ENCODE measurements around the gene RAB7A. TPM values are rescaled to one million over a fixed set of nuclear protein-coding genes. Genes with fewer than 3 reads are reported as not detected.
A peak's percentile ranks its signal among the peaks of the same experiment; 100 is the strongest.
"Not testable (repeated sequence)": the region's sequence is repeated elsewhere in the genome, so short reads cannot be mapped to it uniquely, and the experiment has no call there.

RAB7A gene
- total RNA-seq, 1 donor from 2014 or later, result 100.0 TPM

DNA sequence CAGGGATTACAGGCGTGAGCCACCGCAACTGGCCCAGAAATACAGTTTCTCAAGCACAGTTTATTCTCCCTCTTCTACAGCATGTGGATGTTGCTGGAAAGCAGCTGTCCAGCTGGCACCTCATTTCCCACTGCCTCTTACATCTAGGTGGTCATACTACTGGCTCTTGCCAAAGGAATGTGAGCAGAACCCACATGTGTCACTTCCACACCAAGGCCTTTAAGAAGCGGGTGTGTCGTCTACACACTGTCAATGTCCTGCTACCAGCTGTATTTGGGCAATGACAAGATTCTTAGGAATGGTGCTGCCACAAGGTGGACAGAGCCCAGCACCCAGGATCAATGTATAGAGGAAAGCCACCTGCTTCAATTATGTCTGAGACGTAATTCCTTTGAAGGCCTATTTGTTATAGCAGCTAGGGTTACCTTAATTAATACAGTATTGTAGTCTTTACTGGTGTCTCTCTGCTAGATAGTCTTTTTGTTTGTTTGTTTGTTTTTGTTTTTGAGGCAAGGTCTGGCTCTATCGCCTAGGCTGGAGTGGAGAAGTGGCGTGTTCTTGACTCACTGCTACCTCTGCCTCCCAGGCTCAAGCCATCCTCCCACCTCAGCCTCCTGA is 15.1 kb upstream of the RAB7A start:
- no peak for DNase-seq (ENCODE audit: low read depth)

DNA sequence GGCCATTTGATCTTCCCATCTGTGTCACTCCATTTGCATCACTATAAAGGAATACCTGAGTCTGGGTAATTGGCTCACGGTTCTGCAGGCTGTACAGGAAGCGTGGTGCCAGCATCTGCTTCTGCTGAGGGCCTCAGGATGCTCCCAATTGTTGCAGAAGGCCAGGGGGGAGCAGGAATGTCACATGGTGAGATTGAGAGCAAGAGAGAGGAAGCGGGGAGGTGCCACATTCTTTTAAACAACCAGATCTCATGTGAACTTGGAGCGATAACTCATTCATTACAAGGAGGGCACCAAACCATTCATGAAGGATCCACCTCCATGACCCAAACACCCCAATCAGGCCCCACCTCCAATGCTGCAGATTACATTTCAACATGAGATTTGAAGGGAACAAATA is 13.1 kb upstream of the RAB7A start:
- DNase-seq (ENCODE audit: low read depth), result no peak

DNA sequence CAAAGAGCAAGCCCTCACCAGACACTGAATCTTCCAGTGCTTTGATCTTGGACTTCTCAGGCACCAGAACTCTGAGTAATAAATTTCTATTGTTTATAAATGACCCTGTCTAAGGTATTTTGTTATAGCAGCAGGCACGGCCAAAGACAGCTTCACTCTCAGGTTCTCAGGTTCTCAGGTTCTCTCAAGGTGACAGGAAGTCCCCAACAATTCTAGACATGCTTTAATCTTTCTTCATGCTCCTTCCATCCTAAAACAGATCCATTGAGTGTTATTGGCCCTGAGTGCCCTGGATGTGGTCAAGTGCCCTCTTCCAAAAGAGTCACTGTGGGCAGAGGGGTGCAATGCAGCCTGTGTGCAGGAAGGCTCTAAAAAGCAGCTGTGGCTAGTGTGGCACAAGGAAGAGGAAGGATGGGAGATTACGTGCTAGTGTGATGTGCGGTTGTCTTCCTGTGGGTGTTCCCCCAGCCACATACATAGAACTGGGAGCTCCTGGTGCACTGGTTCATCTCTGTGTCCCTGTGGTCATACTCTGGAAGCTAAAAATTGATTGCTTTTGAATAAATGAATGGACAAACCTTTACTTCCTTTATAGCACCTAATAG is 11.0 kb upstream of the RAB7A start:
- no peak for DNase-seq (ENCODE audit: low read depth)

DNA sequence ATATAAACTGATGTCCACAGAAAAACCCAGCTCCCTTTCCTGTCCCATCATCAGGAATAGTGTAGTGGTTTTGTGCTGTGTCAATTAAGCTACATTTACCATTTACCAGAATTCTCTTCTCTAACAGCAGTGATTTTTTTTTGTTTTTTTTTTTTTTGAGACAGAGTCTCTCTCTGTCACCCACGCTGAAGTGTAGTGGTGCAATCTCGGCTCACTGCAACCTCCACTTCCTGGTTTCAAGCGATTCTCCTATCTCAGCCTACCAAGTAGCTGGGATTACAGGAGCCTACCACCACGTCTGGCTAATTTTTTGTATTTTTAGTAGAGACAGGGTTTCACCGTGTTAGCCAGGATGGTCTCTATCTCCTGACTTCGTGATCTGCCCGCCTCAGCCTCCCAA is 7.1 kb upstream of the RAB7A start:
- DNase-seq (ENCODE audit: low read depth), result not testable (repeated sequence)

DNA sequence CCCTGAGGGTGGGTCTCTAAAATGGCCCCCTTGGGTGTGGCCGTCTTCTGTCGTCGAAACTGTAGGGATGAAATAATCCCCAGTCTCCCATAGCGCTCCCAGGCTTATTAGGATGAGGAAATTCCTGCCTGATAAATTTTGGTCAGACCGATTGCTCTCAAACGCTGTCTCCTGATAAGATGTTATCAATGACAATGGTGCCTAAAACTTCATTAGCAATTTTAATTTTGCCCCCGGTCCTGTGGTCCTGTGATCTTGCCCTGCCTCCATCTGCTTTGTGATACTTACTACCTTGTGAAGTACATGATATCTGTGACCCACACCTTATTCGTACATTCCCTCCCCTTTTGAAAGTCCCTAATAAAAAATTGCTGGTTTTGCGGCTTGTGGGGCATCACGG is 5.1 kb upstream of the RAB7A start:
- no peak for DNase-seq (ENCODE audit: low read depth)

DNA sequence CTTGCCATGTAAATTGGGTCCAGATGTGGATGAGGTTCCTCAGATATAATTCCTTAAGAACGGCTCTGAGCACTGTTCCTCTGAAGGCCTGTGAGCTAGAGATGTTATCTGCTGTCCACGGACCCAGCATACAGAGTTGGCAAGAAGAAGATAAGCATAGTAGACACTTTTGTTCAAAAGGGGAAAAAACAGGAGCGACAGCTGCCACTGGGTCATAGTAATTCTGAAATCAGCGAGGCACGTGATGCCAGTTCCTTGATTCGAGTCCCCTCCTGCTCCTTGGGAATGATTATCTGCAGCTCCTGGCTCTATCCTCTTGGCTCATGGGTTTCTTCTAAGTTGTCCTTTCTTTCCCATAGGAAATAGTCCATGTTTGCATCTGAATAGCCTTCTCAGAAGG is 2.5 kb upstream of the RAB7A start:
- no peak for DNase-seq (ENCODE audit: low read depth)

DNA sequence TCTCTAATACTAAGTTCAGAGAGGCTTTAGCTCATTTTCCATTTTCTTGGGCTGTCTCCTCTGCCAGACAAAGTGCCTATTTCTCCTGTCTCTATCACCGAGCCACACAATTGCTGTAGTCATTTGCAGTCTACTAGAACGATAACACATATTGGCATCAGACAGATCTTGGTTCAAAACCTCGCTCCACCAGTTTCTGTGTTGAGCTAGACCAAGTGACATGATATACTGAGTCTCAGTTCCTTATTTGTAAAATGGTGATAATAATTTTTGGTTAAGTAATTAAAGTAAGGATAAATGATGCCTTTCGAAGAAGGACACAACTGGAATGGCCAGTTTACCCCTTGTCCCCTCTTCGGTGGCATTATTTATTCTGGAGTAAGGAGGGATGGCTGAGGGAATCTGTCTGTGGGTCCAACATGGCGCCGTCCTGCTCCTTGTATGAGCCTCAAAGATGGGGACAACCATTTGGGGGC is 398 bp upstream of the RAB7A start:
- no peak for DNase-seq (ENCODE audit: low read depth)

DNA sequence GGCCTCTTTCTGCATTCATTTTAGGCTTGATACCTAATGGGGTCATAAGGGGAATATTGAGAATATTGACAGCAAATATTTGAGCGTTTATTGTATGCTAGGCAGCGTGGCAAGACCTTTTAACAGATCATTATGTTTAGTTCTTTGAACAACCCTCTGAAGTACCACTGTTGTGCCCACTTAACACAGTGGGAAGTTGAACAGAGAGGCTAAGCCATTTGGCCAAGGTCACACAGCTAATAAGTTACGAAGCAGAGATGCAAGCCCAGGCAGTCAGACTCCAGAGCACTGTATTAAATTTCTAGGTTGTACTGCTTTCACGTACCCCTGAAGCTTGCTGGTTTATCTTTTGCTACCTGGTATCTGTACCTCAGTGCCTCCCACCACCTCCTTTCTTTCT is 1.1 kb downstream of the RAB7A start:
- no peak for DNase-seq (ENCODE audit: low read depth)

DNA sequence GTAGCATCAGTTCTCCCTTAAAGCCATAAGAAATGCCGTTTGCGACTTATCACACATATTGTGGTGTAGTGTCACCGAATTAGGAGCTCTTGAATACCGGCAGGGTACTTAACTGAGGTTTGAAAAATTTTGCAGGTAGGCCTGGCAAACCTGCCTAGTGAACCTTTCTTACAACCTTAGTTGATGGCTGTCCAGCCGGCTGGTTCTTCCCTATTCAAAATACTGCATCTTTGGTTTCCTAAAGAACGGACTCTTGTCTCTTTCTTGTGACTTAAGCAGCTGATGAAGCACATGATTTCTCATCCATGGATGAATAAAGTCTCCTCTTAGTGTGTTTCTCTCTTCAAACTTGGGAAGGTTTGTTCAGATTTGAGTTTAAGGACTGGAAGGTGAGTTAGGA is 1.5 kb downstream of the RAB7A start:
- DNase-seq (ENCODE audit: low read depth), result peak; percentile 15

DNA sequence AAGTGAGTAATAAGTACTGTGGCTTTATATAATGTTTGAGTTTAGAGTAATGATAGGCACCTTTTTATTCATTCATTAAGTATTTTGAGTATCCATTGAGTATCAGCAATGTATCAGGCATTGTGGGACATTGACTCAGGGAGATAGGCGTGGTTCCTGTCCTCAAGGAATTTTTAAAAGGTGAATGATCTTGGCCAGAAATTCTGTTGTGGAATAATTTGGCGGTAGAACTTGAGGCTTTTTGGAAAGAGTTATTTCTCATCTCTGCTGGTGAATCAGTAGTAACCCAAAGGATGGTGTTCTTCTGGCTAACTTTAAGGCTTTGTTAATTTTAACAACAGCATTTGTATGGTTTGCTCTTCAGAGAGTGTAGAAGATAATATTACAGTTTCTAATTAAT is 2.0 kb downstream of the RAB7A start:
- DNase-seq (ENCODE audit: low read depth), result peak; percentile 23

DNA sequence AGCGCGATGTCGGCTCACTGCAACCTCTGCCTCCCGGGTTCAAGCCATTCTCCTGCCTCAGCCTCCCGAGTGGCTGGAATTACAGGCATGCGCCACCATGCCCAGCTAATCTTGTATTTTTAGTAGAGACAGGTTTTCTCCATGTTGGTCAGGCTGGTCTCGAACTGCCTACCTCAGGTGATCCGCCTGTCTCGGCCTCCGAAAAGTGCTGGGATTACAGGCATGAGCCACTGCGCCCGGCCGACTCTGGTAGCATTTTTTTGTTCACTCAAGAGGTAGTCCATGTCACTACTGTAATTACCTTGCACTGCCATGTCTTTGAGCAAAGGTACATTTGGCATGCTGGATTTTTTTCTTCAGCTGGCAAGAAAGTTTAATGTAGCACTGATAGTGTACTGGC is 2.5 kb downstream of the RAB7A start:
- not testable (repeated sequence) for DNase-seq (ENCODE audit: low read depth)

DNA sequence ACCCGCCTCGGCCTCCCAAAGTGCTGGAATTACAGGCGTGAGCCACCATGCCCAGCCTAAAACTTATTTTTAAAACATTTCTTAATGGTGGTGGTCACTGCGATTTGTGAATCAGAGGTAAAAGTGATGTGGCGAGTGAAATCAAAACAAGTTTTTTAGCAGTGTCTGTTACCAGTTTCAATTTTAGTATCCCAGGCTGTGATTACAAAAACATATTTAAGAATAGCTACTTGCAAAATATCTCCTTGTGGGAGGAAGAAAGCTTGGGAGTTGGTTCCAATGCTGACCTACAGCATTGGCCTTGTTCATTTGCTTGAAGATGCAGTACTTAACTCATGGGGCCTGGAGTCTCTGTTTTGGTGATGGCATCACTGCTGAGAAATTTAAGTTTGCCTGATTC is 4.5 kb downstream of the RAB7A start:
- DNase-seq (ENCODE audit: low read depth), result no peak

DNA sequence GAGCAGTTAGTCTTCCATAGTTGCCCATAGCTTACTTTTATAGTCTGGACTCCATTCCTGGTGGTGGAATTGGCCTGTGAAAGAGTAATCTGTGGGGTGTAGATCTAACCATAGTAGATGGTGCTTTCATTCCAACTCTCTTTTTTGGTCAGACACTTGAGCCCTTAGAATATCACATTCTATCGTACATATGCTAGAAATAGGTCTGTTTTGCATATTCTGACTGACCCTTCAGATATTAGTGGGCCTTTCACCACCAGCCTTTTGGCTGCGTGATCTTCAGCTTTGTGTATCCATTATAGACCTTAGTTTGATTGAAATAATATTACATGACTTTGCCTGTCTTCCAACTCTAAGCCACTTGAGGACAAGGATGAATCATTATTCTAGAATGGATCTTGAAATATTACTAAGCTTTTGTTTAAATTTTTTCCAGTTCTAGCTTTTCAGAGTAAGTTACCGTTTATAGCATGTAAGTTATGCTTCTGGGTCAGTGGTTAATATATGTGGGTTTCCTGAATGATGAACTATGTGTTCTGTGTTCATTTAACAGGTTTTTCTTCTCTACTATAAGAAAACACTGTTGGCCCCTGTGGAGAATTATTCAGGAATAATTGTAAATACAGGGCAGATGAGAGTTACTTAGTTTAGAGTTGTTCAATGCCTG is 8.7 kb downstream of the RAB7A start:
- no peak for DNase-seq (ENCODE audit: low read depth)

DNA sequence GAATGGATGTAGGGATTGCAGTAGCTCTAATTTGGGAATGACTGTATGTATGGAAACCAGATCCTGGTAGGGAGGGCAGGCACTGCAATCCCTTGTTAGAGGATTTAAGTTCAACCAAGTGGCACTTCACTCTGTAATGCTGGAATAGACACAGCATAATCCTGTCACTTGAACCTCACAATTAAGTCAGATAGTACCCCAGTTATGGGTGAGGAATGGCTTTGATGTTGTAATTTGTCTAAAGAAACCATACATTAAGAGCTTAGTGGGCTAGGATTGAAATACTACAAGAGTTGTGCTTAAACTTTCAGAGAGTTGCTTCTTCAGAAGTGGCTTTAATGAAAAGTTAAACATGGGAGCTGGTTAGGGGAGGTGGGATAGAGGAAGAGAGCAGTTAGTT is 9.3 kb downstream of the RAB7A start:
- no peak for DNase-seq (ENCODE audit: low read depth)

DNA sequence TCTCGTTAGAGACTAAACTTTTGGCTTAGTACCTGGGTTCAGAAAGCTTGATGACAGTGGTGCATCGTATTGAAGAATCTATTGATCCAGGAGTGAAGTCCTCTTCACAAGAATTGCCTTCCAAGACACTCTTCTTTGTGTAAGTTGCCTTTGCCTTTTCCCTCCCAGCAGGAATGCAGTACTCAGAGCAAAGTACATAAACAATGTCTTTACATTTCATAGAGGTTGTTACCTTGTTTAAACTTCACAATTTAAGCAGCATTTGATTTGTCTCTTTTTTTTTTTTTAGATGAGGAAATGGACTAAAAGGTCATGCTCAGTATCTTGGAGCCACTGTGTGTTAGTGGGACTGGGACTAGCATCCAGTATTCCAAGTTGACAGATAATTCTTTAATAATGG is 9.9 kb downstream of the RAB7A start:
- DNase-seq (ENCODE audit: low read depth), result no peak

DNA sequence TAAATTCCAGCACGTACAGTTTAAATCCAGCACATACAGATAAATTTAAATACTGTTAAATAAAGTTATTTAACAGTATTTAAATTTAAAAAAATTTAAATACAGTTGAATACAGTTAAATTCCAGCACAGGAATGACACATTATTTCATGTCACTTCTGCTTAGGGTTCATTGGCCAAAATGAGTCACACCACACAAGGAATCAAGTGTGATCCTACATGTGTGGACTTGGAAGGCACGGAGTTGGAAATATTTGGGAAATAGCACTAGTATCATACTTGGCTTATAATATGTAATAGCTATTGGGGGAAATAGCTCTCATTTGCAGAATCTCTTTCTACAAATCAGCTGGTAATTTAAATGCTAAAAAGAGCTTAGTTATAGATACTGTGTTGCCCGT is 10.6 kb downstream of the RAB7A start:
- no peak for DNase-seq (ENCODE audit: low read depth)

DNA sequence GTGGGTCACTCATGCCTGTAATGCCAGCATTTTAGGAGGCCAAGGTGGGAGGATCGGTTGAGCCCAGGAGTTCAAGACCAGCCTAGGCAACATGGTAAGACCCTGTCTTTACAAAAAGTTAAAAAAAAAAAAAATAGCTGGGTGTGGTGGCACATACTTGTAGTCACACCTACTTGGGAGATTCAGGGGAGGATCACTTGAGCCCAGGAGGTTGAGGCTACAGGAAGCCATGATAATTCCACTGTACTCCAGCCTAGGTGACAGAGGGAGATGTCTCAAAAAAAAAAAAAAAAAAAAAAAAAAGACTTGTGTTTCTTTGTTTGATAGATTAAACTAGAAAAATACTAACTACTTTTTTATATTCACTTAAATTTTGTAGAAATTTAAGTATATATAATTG is 14.6 kb downstream of the RAB7A start:
- DNase-seq (ENCODE audit: low read depth), result no peak

DNA sequence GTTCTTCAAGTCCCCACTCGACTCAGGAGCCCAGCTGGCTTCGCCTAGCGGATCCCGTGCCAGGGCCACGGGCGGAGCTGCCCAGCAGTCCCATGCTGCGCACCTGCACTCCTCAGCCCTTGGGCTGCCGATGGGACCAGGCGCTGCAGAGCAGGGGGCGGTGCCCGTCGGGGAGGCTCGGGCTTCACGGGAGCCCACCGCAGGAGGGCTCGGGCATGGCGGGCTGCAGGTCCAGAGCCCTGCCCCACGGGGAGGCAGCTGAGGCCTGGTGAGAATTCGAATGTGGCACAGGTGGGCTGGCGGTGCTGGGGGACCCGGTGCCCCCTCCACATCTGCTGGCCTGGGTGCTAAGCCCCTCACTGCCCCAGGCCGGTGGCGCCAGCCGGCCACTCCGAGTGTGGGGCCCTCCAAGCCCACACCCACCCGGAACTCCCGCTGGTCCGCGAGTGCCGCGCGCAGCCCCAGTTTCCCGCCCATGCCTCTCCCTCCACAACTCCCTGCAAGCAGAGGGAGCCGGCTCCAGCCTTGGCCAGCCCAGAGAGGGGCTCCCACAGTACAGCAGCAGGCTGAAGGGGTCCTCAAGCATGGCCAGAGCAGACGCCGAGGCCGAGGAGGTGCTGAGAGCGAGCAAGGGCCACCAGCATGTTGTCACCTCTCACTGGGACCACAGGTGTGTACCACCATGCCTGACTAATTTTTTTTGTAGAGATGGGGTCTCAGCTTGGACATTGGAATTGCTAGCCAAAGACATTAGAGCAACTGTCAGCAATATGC is 17.0 kb downstream of the RAB7A start:
- DNase-seq (ENCODE audit: low read depth), result no peak

DNA sequence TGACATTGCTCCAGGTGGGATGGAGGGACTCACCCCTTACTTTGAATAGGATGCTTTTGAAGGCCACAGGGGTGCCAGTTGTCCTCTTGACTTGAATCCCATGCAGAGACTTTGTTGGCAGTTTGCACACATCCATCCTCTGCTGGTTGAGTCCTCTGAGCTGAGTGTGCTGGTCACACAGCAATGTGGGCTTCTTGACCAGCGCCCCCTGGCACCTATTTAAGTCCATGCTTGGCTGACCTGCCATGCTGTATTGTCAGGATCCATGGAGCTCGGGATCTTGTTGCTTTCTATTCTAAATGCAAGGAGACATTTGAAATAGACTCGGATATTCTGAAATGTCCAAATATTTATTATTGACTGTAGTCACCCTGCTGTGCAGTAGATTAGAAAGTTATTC is 19.8 kb downstream of the RAB7A start:
- no peak for DNase-seq (ENCODE audit: low read depth)

DNA sequence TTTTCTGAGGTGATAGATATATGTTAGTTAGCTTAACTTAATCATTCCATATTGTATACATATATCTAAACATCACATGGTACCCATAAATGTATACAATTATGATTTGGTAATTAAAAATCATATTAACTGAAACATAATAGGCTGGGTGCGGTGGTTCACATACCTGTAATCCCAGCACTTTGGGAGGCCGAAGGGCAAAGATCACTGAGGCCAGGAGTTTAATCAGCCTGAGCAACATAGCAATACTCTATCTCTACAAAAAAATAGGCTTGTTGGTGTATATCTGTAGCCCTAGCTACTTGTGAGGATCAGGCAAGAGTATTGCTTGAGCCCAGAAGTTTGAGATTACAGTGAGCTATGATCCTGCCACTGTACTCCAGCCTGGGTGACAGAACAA is 20.9 kb downstream of the RAB7A start:
- no peak for DNase-seq (ENCODE audit: low read depth)

DNA sequence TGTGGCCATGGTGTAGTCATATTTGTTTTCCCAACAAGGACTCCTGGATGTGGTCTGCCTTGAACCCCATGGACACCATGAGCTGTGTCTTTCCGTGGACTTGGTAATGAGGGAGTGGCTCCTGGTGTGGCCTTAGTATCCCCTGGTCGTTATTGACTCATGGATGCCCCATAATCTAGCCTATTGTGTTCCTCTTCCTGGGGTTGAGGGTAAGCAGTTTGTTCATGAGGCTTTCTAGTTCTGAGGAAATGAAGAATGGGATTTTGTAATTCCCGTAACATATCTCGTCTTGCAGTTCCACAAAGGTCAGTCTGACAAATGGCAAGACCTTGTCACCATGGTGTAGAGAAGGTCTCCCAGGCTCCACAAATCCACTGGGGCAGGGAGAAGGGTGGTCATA is 22.6 kb downstream of the RAB7A start:
- DNase-seq (ENCODE audit: low read depth), result no peak

DNA sequence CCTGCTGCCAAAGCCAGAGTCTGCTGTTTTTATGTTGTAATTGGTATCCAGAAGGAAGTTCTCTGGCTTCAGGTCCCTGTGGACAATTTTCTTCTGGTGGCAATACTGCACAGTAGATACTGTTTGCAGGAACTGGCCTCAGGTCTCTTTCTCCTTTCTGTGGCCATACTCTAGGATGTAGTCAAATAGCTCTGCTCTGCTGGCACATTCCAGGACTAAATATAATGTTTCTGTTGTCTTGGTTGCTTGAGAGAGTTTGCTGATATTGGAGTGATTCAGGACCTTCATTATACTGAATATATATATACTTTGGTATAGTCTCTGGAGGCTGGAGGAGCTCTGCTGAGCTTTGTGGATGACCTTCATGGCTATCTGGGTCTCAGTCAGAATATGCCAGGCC is 23.1 kb downstream of the RAB7A start:
- no peak for DNase-seq (ENCODE audit: low read depth)

DNA sequence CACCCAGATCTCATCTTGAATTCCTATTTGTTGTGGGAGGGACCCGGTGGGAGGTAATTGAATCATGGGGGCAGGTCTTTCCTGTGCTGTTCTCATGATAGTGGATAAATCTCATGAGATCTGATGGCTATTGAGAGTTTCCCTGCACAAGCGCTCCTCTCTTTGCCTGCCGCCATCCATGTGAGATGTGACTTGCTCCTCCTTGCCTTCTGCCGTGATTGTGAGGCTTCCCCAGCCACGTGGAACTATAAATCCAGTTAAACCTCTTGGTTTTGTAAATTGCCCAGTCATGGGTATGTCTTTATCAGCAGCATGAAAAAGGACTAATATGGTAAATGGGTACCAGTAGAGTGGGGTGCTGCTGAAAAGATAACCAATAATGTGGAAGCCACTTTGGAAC is 23.6 kb downstream of the RAB7A start:
- not testable (repeated sequence) for DNase-seq (ENCODE audit: low read depth)

Measured in renal cortical epithelial cell (primary cell).